OCI-LY7 (cell line): ENCODE data around the gene POLR2L. TPM values are rescaled to one million over a fixed set of nuclear protein-coding genes. Genes with fewer than 3 reads are reported as not detected.

Source experiments
- Bru-seq: library from RNA; stranded (reverse); fragments of 400-500 nt; gene quantifications from one replicate; lab custom pipeline; 2021; lab: Mats Ljungman, UMichigan
- BruChase-seq, 2 experiments: library from RNA; stranded (reverse); fragments of 400-500 nt; gene quantifications; one replicate each; lab custom pipeline; 2021; lab: Mats Ljungman, UMichigan
- BruUV-seq: library from RNA; stranded (reverse); fragments of 400-500 nt; replicated peaks from 2 replicates; lab custom pipeline; 2021; lab: Mats Ljungman, UMichigan
- CTCF ChIA-PET: fragments of 300-600 bp; sonication (Branson Sonifier 250); formaldehyde crosslinking; loops from one replicate; lab custom pipeline; 2022; ENCODE audit warnings: antibody characterized with exemption; ENCODE audit not compliant: unreplicated experiment; lab: Charles Lee
- POLR2A ChIA-PET: fragments of 300-600 bp; sonication (Branson Sonifier 250); formaldehyde crosslinking; loops from one replicate; lab custom pipeline; 2022; ENCODE audit warnings: antibody characterized with exemption; lab: Charles Lee
- DNase-seq: peaks from one replicate; pipeline ENCODE4 v3.0.0-alpha.2; 2015; ENCODE audit warnings: low spot score
- H2AFZ ChIP-seq: fragments of 200-600 bp; sonication (generic), shearing (Covaris generic); 2 replicates; pipeline ENCODE4 v1.6.1; 2014; ENCODE audit warnings: mild to moderate bottlenecking, antibody characterized with exemption, low read length, moderate library complexity
- H3K27ac ChIP-seq: fragments of 200-600 bp; sonication (generic); 2 replicates; pipeline ENCODE4 v1.5.1; 2014; ENCODE audit warnings: mixed run types, low read depth, mild to moderate bottlenecking, moderate library complexity, low read length, inconsistent platforms; ENCODE audit not compliant: poor library complexity, severe bottlenecking
- H3K36me3 ChIP-seq: fragments of 200-600 bp; sonication (generic); 2 replicates; pipeline ENCODE4 v1.6.1; 2014; ENCODE audit warnings: mild to moderate bottlenecking, antibody characterized with exemption, low read length, moderate library complexity, mixed read lengths; ENCODE audit not compliant: insufficient read depth
- H3K4me1 ChIP-seq: fragments of 200-600 bp; sonication (generic); 2 replicates; pipeline ENCODE4 v1.5.1; 2014; ENCODE audit warnings: mild to moderate bottlenecking, low read length; ENCODE audit not compliant: insufficient read depth, poor library complexity, severe bottlenecking
- H3K4me2 ChIP-seq: fragments of 200-600 bp; sonication (generic); 2 replicates; pipeline ENCODE4 v1.6.1; 2014; ENCODE audit warnings: mild to moderate bottlenecking, low read length
- H3K4me3 ChIP-seq: fragments of 200-600 bp; sonication (generic); 2 replicates; pipeline ENCODE4 v1.5.1; 2014; ENCODE audit warnings: mild to moderate bottlenecking, low read depth, low read length; ENCODE audit not compliant: poor library complexity, severe bottlenecking
- H3K79me2 ChIP-seq: fragments of 200-600 bp; sonication (generic); 2 replicates; pipeline ENCODE4 v1.6.1; 2016; ENCODE audit warnings: low read depth, mild to moderate bottlenecking, low read length, moderate library complexity, mixed read lengths; ENCODE audit not compliant: insufficient read depth
- H3K9me2 ChIP-seq: fragments of 200-600 bp; sonication (generic); 2 replicates; pipeline ENCODE4 v1.6.1; 2016; ENCODE audit warnings: mild to moderate bottlenecking, low read length, mixed read lengths; ENCODE audit not compliant: insufficient read depth
- H3K9me3 ChIP-seq: fragments of 200-600 bp; sonication (generic); 2 replicates; pipeline ENCODE4 v1.6.1; 2014; ENCODE audit warnings: mild to moderate bottlenecking, mixed run types, low read length, mixed read lengths
- H4K20me1 ChIP-seq: fragments of 200-600 bp; sonication (generic); 2 replicates; pipeline ENCODE4 v1.6.1; 2014; ENCODE audit warnings: mild to moderate bottlenecking, antibody characterized with exemption, low read length, moderate library complexity, mixed read lengths; ENCODE audit not compliant: insufficient read depth
- EZH2phosphoT487 ChIP-seq: fragments of 200-600 bp; sonication (generic); IDR thresholded peaks from 2 replicates; pipeline ENCODE4 v1.6.1; 2018; ENCODE audit warnings: low read depth, borderline replicate concordance, mild to moderate bottlenecking, mixed run types, antibody characterized with exemption, low read length, moderate library complexity, mixed read lengths
- intact Hi-C: fragments of 100-400 bp; cut with micrococcal nuclease; formaldehyde crosslinking; loops from one replicate; pipeline ENCODE4 v1.10.0; 2022; ENCODE audit not compliant: unreplicated experiment
- long read RNA-seq: library from polyadenylated mRNA; stranded (forward); transcript quantifications from one replicate; pipeline ENCODE4 v2.0.0, GENCODE V29; 2022
- total RNA-seq, 2 experiments: library from RNA; depleted of rRNA in 1 of 2; stranded (reverse); fragments of >200 nt in 1 of 2; shearing (Covaris generic) in 1 of 2; gene quantifications; 2 replicates each; pipeline ENCODE4 v1.2.3, GENCODE V29; 2014 to 2022
- TF ChIP-seq, protein P1 (sequence below): fragments of 200-600 bp; sonication (generic); conservative IDR thresholded peaks from 2 replicates; pipeline ENCODE4 v1.5.1; 2014; ENCODE audit warnings: mild to moderate bottlenecking, antibody characterized with exemption, low read length, moderate library complexity, mixed read lengths

The POLR2L gene
- total RNA-seq (2014; rRNA removed; shearing (Covaris generic)), result 206 and 224 TPM in 2 replicates
- 64.5 and 88.3 TPM in 2 replicates for total RNA-seq (2022)
- Bru-seq, nascent RNA, result percentile 67 among the genes with signal in this experiment
- BruChase-seq, experiment 1, labeled RNA remaining after a 6-hour chase, result percentile 69 among the genes with signal in this experiment
- percentile 61 among the genes with signal in this experiment for BruChase-seq, experiment 2, labeled RNA remaining after a 2-hour chase
- long read RNA-seq, transcript POLR2L-201 (2 exons, 892 nt), result major isoform, 206 of 226 reads
- long read RNA-seq, partial matches to known transcripts, result 0 of 226 reads
- long read RNA-seq, other reads (novel, unspliced or antisense), result 19 of 226 reads

DNA sequence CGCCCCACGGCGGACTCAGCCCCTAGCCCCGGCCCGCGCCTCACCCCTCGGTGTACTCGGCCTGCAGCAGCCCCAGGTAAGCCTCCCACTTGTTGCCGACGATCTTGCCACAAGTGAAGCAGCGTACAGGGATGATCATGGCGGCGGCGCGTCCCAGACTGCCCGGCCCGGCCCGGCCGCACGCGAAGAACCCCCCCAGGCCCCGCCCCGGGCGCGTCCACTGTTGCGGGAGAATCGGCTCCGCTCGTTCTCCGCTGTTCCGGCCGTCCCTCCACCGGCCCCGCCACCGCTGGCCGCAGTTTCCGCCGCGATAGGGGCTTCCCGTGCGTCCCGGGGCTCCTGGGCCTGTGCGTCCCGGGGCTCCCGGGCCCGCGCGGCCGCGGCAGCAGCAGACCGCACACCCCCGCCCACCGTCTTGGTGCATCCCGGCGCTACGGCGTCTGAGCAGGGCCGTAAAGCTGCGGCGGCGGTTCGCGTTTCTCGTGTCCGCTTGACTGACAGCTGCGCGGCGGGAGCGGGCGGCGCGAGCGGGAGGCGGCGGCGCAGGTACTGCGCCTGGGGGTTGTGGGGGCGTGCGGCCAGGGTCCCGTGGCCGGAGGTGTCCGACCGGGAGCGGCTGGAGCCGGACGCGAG is at the start of gene POLR2L, which contains the start of gene TSPAN4:
Gene POLR2L (minus strand): TSS at position 160 of the 633 bp plus-strand sequence. CDS start 21 bp downstream, at position 139.
Gene TSPAN4 (plus strand): TSS at position 483 of the 633 bp plus-strand sequence. CDS start 7,453 bp downstream, outside the sequence.
- Histone ChIP-seq H3K4me2 (peak within 1 kb of the TSS; percentile 83), H3K4me1 (peaks cover 26% of the 10 kb centered on the region), H3K27ac (peak within 1 kb of the TSS; percentile 54), H2AFZ (peak within 1 kb of the TSS; percentile 57), H3K36me3 (peaks cover 31% of the 10 kb centered on the region), H3K9me2 (no peaks in the 10 kb centered on the region), H3K4me3 (peak within 1 kb of the TSS; percentile 89), H3K9me3 (no peaks in the 10 kb centered on the region), H4K20me1 (peaks cover 10% of the 10 kb centered on the region; the same call in 1 of the 2 replicates), H3K79me2 (peaks cover 18% of the 10 kb centered on the region)
- intact Hi-C loops, result loop anchor here (2.0 kb wide), 1 partner anchor 34 kb away; the partner anchor contains the start of gene RPLP2
- ChIA-PET POLR2A (interaction anchor here (0.6 to 1.3 kb wide), 3 partner anchors 12 to 24 kb away, joined by 3 to 4 read pairs (median 4); partner anchors contain the start of gene PNPLA2), CTCF (interaction anchor here (0.5 to 0.6 kb wide), 2 partner anchors 436 to 603 kb away, joined by 3 read pairs; no protein-coding TSS in a partner anchor)
- no TSS peak for BruUV-seq
- DNase-seq, result peak; percentile 95
- no peak for TF ChIP-seq EZH2phosphoT487
- TF ChIP-seq, protein P1, sequence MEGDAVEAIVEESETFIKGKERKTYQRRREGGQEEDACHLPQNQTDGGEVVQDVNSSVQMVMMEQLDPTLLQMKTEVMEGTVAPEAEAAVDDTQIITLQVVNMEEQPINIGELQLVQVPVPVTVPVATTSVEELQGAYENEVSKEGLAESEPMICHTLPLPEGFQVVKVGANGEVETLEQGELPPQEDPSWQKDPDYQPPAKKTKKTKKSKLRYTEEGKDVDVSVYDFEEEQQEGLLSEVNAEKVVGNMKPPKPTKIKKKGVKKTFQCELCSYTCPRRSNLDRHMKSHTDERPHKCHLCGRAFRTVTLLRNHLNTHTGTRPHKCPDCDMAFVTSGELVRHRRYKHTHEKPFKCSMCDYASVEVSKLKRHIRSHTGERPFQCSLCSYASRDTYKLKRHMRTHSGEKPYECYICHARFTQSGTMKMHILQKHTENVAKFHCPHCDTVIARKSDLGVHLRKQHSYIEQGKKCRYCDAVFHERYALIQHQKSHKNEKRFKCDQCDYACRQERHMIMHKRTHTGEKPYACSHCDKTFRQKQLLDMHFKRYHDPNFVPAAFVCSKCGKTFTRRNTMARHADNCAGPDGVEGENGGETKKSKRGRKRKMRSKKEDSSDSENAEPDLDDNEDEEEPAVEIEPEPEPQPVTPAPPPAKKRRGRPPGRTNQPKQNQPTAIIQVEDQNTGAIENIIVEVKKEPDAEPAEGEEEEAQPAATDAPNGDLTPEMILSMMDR, result no peak

DNA sequence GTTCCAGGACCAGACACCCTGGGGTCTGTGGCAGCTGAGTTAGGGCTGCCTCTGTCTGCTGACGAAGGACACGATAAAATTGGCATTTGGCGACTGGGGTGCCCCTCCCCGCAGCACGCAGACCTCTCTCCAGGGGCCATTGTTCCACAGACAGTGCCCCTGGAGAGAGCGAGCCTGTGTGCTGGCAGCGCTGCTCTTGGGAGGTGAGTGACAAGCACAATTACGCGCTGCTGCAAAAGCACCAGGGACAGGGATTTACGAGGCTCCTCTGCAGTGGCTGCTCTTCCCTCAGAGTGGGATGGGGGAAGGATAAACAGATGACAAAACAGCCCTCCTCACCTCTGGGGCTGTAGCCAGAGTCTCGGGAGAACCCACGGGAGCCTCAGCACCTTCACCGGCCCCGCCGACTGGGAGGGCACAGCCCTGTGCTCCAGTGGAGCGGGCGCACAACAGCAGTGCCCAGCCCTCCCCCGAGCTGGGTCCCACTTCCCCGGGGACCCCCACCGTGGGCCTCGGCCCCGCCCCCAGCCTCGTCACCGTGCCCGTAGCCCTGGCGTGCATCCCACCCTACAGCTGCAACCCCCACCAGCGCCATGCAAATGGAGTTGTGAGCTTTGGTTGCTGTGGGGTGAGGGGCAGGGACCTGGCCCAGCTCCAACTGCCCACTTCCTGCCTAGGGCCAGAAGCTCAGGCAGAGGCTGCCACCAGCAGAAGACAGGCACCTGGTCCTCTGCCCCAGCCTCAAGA is 48.6 kb upstream of the POLR2L start:
- POLR2A ChIA-PET, result no interaction called here
- BruUV-seq, result no TSS peak
- DNase-seq, result no peak
- H3K4me3 ChIP-seq, result no peak overlapping the region
- CTCF ChIA-PET, result no interaction called here
- no peaks in the 10 kb centered on the region for H3K9me2 ChIP-seq
- TF ChIP-seq, protein P1, result no peak
- no peak for TF ChIP-seq EZH2phosphoT487
- H3K27ac ChIP-seq, result no peak overlapping the region
- no peaks in the 10 kb centered on the region for H3K4me1 ChIP-seq
- no peak overlapping the region for H2AFZ ChIP-seq
- peaks cover 19% of the 10 kb centered on the region for H3K36me3 ChIP-seq
- H3K4me2 ChIP-seq, result no peak overlapping the region
- H3K79me2 ChIP-seq, result no peaks in the 10 kb centered on the region
- intact Hi-C loops, result no loop called here
- H4K20me1 ChIP-seq, result no peaks in the 10 kb centered on the region; the same call in 1 of the 2 replicates
- no peaks in the 10 kb centered on the region for H3K9me3 ChIP-seq
